Lung microvascular endothelial cell (primary cell): ENCODE results near the gene BUD23. TPM values are rescaled to one million over a fixed set of nuclear protein-coding genes. Genes with fewer than 3 reads are reported as not detected.
"Not testable (repeated sequence)": the region's sequence is repeated elsewhere in the genome, so short reads cannot be mapped to it uniquely, and the experiment has no call there.

Experiments
- DNase-seq, 2 donors: peaks; one replicate each; pipeline versions ENCODE4 v3.0.0 to v3.0.0-alpha.2; 2010; ENCODE audit warnings: low read depth in 2 of 2
- total RNA-seq: library from RNA; depleted of rRNA; stranded (reverse); fragments of >200 nt; gene quantifications from 2 replicates; pipeline ENCODE4 v1.2.1, GENCODE V29; 2014

BUD23 gene
- total RNA-seq, 1 donor from 2014 or later = 30.6 TPM

GRCh38 chr7:73718905-73719805 is 35.8 kb downstream of the BUD23 start, which contains the start of gene STX1A:
Gene STX1A, minus strand, starts transcription at chr7:73719669. Its CDS starts 38 bp downstream, at chr7:73719631.
- peak; percentile 76 to 80 for DNase-seq

DNA sequence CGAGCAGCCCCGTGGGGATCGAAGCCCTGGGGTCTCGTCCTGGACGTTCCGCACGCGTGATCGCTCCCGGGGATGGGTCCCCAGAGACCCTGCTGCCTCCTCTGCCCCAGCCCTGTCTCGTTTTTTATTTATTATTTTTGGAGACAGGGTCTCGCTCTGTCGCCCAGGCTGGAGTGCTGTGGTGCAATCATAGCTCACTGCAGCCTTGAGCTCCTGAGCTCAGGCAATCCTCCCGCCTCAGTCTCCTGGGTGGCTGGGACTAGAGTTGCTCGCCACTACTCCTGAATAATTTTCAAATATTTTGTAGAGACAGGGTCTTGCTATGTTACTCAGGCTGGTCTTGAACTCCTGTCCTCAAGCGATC is 36.4 kb downstream of the BUD23 start:
- DNase-seq = no peak

GRCh38 chr7:73720443-73720842 is 37.0 kb downstream of the BUD23 start:
- DNase-seq = not testable (repeated sequence)

- no peak for DNase-seq
Measured at GRCh38 chr7:73721377-73721817, 38.0 kb downstream of the BUD23 start.

DNA sequence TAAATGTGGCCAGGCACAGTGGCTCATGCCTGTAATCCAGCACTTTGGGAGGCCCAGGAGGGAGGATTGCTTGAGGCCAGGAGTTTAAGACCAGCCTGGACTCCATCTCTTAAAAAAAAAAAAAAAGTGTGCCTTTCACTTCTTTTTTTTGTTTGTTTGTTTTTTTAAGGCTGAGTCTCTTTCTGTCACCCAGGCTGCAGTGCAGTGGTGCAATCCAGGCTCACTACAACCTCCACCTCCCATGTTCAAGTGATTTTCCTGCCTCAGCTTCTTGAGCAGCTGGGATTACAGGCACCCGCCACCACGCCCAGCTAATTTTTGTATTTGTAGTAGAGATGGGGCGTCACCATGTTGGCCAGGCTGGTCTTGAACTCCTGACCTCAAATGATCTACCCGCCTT is 38.8 kb downstream of the BUD23 start:
- DNase-seq = not testable (repeated sequence)

DNA sequence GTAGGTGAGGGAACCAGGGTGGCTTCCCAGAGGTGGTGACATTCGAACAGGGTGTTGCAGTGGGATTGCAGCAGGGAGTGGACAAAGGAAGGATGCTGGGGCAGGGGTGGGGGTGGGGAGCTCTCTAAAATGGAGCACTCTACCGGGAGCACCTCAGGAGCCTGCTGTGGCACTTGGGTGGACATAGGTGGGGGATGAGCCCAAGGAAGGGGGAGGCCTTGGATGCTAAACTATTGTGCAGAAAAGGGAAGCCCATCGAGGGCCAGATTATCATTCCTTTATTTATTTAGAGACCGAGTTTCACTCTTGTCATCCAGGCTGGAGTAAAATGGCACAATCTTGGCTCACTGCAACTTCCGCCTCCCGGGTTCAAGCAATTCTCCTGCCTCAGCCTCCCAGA is 39.4 kb downstream of the BUD23 start:
- no peak for DNase-seq

GRCh38 chr7:73723813-73724212 is 40.4 kb downstream of the BUD23 start:
- DNase-seq = no peak

GRCh38 chr7:73726083-73726466 is 42.7 kb downstream of the BUD23 start:
- no peak for DNase-seq

DNA sequence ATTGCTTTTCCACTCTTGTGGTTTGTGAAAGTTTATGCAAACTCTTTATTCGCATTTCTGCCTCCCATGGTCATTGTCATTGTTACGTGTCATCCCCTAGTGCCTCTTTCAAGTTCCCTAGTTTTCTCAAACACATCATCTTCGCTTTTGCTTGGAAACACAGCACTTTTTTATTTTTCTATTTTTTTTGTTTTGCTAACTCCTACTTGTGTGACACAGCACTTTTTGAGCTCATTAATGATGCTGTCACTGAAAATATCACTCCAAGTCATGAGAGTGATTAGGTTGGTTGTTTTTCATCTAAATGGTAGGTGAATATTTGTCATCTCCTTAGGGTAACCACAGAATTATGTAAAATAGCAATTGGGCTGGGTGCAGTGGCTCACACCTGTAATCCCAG is 44.6 kb downstream of the BUD23 start:
- no peak for DNase-seq

- no peak for DNase-seq
Measured at GRCh38 chr7:73728551-73728950, 45.2 kb downstream of the BUD23 start.

GRCh38 chr7:73730485-73730884 is 47.1 kb downstream of the BUD23 start:
- no peak for DNase-seq

GRCh38 chr7:73732397-73732796 is 49.0 kb downstream of the BUD23 start:
- no peak for DNase-seq

DNA sequence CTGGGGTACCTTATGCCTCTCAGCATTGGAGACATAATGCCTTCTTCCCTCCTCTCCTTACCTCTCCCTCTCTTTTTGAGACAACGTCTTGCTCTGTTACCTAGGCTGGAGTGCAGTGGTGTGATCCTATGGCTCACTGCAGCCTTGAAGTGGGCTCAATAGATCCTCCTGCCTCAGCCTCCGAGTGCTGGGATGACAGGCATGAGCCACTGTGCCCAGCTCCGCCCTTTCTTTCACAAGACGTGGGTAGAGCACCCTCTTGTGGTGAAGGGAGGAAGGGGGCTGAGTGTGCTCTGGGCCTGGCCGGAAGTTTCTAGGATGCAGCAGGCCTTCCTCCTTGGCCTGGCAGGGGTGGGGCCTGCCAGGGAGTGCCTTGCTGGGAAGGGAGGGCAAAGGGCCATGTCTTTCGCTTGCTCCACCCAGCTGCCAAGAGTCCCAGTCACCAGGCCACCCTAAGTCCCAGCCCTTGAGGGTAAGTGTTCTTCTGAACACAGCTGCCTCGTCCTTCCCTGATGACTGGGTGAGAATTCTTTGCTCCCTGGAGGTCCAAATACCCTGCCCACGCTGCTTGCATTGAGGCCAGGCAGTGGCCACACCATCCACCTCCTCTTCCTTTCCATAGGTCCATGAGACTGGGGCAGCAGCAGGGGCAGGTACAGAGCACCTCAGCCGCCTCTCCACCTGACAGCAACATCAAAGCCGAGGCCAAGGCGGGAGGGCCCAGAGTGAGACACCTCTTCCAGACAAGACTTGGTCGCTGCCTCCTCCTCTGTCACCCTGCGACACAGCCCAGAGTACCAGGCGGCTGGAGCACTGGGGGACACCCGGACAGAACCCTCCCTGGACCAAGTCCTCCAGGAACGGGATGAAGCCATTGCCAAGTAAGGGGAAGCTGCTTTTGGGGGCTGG is 51.5 kb downstream of the BUD23 start:
- DNase-seq = peak; percentile 77 to 79

- no peak for DNase-seq
Measured at GRCh38 chr7:73735528-73735905, 52.1 kb downstream of the BUD23 start.

DNA sequence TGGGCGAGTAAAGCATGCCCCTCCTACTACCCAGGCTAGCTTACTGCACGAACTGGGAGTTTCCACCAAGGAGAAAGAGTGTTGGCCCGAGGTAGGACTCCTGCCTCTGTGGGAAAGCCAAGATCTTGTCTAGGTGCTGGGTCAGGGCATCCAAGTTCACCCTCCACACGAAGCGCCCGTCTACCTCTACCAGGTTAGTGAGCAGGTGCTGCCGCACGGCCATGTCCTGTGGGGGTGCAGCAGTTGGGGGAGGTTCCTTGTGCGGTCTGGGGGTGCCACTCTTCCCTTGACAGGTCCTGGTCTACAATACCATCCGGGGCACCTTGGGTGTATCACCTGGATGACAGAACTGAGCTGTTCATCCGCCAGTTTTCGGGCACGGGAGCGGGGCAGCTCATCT is 53.5 kb downstream of the BUD23 start:
- no peak for DNase-seq

GRCh38 chr7:73737491-73738219 is 54.3 kb downstream of the BUD23 start:
- DNase-seq = no peak

DNA sequence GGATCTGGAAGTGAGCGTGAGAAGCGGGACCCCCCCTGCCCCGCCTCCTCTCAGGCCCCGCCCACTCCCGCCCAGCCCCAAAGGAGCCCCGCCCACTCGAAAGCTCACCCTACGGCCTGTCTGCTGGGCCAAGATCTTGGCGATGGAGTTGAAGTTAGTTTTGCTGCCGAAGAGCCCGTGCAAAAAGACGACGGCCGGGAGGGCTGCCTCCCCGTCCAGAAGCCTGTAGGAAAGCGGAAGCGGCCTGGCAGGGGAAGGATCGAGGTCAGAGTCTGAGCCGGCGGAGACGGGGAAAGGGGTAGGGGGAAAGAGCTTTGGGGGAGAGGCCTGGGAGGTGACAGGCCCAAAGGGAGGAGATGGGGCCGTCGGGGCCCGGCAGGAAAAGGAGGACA is 54.8 kb downstream of the BUD23 start:
- DNase-seq = peak; percentile 41 to 48

GRCh38 chr7:73738612-73739386 is 55.4 kb downstream of the BUD23 start, which contains the start of gene ABHD11:
Gene ABHD11, minus strand, starts transcription at chr7:73738802. Its CDS starts 32 bp downstream, at chr7:73738770.
- peak; percentile 96 to 97 for DNase-seq

GRCh38 chr7:73739387-73739767 is 56.0 kb downstream of the BUD23 start:
- no peak for DNase-seq

GRCh38 chr7:73740212-73740611 is 56.8 kb downstream of the BUD23 start:
- DNase-seq = no peak

DNA sequence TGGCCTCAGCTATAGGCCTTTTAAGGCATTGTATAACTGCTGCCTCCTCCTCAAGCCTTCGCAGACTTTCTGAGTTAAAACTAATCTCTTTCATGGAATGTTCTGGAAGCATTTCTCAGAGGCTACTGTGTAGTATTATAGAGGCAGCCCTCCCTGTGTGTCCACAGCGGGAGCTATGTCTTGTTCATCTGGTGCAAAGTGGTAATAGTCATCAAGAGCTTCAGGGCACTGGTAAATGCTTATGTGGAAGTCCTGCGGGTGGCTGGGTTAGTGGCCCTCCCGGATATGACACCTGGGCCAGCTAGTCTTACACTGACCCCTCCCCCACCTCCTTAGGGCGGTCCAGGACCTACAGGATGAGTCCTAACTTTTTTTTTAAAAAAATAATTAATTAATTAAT is 57.4 kb downstream of the BUD23 start:
- no peak for DNase-seq
